PC-3 (cell line): ENCODE measurements around the gene CSMD2. TPM values are rescaled to one million over a fixed set of nuclear protein-coding genes. Genes with fewer than 3 reads are reported as not detected.

Experiments used
- ATAC-seq: fragments of 200-7000 bp; cut with Tn5 transposase; 2 replicates; pipeline ENCODE4 v1.9.1; 2020; ENCODE audit warnings: mild to moderate bottlenecking, moderate library complexity
- BruUV-seq: library from RNA; stranded (reverse); fragments of 400-500 nt; replicated peaks from 2 replicates; lab custom pipeline; 2021; lab: Mats Ljungman, UMichigan
- CTCF ChIA-PET: fragments of 300-600 bp; sonication (Branson Sonifier 250); formaldehyde crosslinking; loops from one replicate; lab custom pipeline; 2022; ENCODE audit warnings: antibody characterized with exemption; lab: Charles Lee
- POLR2A ChIA-PET: fragments of 300-600 bp; sonication (Branson Sonifier 250); formaldehyde crosslinking; loops from one replicate; lab custom pipeline; 2022; ENCODE audit warnings: antibody characterized with exemption; ENCODE audit not compliant: unreplicated experiment; lab: Charles Lee
- DNase-seq: peaks from one replicate; pipeline ENCODE4 v3.0.0-alpha.2; 2015
- H2AFZ ChIP-seq: fragments of 300-600 bp; sonication (generic); 2 replicates; pipeline ENCODE4 v1.6.0; 2016; ENCODE audit warnings: antibody characterized with exemption, low read length
- H3F3A ChIP-seq: fragments of 300-600 bp; sonication (generic); one replicate; pipeline ENCODE4 v1.6.0; 2017; ENCODE audit warnings: antibody characterized with exemption, low read length, control low read depth, mild to moderate bottlenecking; ENCODE audit not compliant: unreplicated experiment
- H3K27ac ChIP-seq: fragments of 300-600 bp; sonication (generic); 2 replicates; pipeline ENCODE4 v1.5.1; 2016; ENCODE audit warnings: mild to moderate bottlenecking, low read length
- H3K27me3 ChIP-seq: fragments of 300-600 bp; sonication (generic); 2 replicates; pipeline ENCODE4 v1.6.1; 2016; ENCODE audit warnings: low read length, mixed read lengths
- H3K36me3 ChIP-seq: fragments of 300-600 bp; sonication (generic); 2 replicates; pipeline ENCODE4 v1.6.1; 2016; ENCODE audit warnings: low read depth, mixed run types, low read length, mixed read lengths
- H3K4me1 ChIP-seq: fragments of 300-600 bp; sonication (generic); 2 replicates; pipeline ENCODE4 v1.5.1; 2016; ENCODE audit warnings: low read length; ENCODE audit not compliant: insufficient read depth
- H3K4me2 ChIP-seq: fragments of 300-600 bp; sonication (generic); 2 replicates; pipeline ENCODE4 v1.6.0; 2016; ENCODE audit warnings: low read length
- H3K4me3 ChIP-seq: fragments of 300-600 bp; sonication (generic); 2 replicates; pipeline ENCODE4 v1.5.1; 2016; ENCODE audit warnings: mild to moderate bottlenecking, low read length, mixed read lengths
- H3K79me2 ChIP-seq: fragments of 300-600 bp; sonication (generic); 2 replicates; pipeline ENCODE4 v1.6.1; 2017; ENCODE audit warnings: low read length, mixed read lengths
- H3K9ac ChIP-seq: fragments of 300-600 bp; sonication (generic); 2 replicates; pipeline ENCODE4 v1.6.0; 2016; ENCODE audit warnings: mild to moderate bottlenecking, low read length
- H3K9me2 ChIP-seq: fragments of 300-600 bp; sonication (generic); replicated peaks from 2 replicates; pipeline ENCODE4 v1.6.1; 2016; ENCODE audit warnings: mixed run types, low read length, mixed read lengths
- H3K9me3 ChIP-seq: fragments of 300-600 bp; sonication (generic); 2 replicates; pipeline ENCODE4 v1.6.1; 2016; ENCODE audit warnings: low read length, mixed read lengths
- H4K20me1 ChIP-seq: fragments of 300-600 bp; sonication (generic); 2 replicates; pipeline ENCODE4 v1.6.1; 2016; ENCODE audit warnings: low read length, mixed read lengths
- CTCF ChIP-seq: fragments of 300-600 bp; sonication (generic); conservative IDR thresholded peaks from 2 replicates; pipeline ENCODE4 v1.5.1; 2017; ENCODE audit warnings: antibody characterized with exemption, low read depth, mild to moderate bottlenecking, low read length
- EZH2 ChIP-seq: fragments of 300-600 bp; sonication (generic); IDR thresholded peaks from one replicate; pipeline ENCODE4 v1.6.1; 2017; ENCODE audit warnings: antibody characterized with exemption, mild to moderate bottlenecking, low read length; ENCODE audit not compliant: unreplicated experiment
- EZH2phosphoT487 ChIP-seq: fragments of 300-600 bp; sonication (generic); IDR thresholded peaks from 2 replicates; pipeline ENCODE4 v1.6.1; 2018; ENCODE audit warnings: mild to moderate bottlenecking, antibody characterized with exemption, low read length, borderline replicate concordance
- intact Hi-C: fragments of 100-400 bp; cut with micrococcal nuclease; formaldehyde crosslinking; loops from 2 replicates; pipeline ENCODE4 v1.9.0; 2023
- total RNA-seq: library from RNA; depleted of rRNA; stranded (reverse); fragments of >200 nt; gene quantifications from 2 replicates; pipeline ENCODE4 v1.2.3, GENCODE V29; 2014

CSMD2 gene
- total RNA-seq, 1 experiment from 2014 or later = not detected

DNA sequence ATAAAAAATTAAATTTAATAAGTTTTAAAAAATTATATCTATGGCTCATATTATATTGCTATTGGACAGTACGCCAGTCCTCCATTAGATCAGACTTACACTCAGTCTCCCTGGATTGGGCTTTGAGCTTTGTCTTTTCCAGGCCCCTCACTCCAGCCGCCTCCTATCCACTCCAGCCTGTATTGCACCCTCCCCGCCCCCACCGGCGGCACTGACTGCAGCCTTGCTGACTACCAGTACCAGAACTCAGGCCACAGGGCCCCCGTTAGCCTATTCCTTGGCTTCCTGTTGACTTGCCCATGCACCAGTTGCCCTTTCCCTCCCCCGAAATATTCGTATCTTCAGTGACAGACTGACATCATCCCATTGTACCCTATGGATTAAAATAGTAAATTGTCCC, 127.9 kb downstream of the CSMD2 start:
- intact Hi-C loops = no loop called here
- no peaks in the 10 kb centered on the region for H3K36me3 ChIP-seq
- no peaks in the 10 kb centered on the region for H3K27me3 ChIP-seq
- ChIA-PET CTCF (no interaction called here), POLR2A (no interaction called here)
- no peak for DNase-seq
- no peaks in the 10 kb centered on the region for H3F3A ChIP-seq
- no peak overlapping the region for H3K4me2 ChIP-seq
- TF ChIP-seq EZH2phosphoT487 = no peak
- no peak for TF ChIP-seq CTCF
- no peak for TF ChIP-seq EZH2
- no peaks in the 10 kb centered on the region for H3K9me3 ChIP-seq
- no peak for ATAC-seq
- no peak overlapping the region for H3K9ac ChIP-seq
- H3K9me2 ChIP-seq = no peaks in the 10 kb centered on the region
- H3K4me1 ChIP-seq = no peaks in the 10 kb centered on the region
- H4K20me1 ChIP-seq = no peaks in the 10 kb centered on the region
- no peak overlapping the region for H2AFZ ChIP-seq
- H3K79me2 ChIP-seq = no peaks in the 10 kb centered on the region
- no TSS peak for BruUV-seq
- no peak overlapping the region for H3K27ac ChIP-seq
- H3K4me3 ChIP-seq = no peak overlapping the region

DNA sequence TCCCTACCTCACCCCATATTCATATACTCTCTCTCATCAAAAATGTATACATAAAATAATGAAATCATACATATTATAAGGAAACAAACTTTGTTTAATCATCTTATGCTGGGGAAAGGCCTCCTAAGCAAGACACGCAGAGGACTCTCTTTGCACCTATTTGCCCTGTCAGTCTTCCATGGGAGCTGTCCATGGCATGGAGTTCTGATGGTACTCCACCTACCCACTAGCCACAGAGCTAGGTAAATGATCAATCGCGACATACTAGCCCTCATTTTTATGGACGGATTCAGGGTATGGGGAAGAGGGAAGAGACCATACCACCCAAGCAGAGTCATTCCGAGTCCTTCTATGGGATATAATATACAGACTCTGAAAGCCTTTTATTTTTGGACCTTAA, 131.0 kb downstream of the CSMD2 start:
- Histone ChIP-seq H3K79me2 (no peaks in the 10 kb centered on the region), H3K36me3 (no peaks in the 10 kb centered on the region), H3K27ac (no peak overlapping the region), H4K20me1 (no peaks in the 10 kb centered on the region), H3K27me3 (no peaks in the 10 kb centered on the region), H3K4me3 (no peak overlapping the region), H3K4me1 (no peaks in the 10 kb centered on the region), H3K4me2 (no peak overlapping the region), H3K9ac (no peak overlapping the region), H3K9me2 (no peaks in the 10 kb centered on the region), H3K9me3 (no peaks in the 10 kb centered on the region), H3F3A (no peaks in the 10 kb centered on the region), H2AFZ (no peak overlapping the region)
- ChIA-PET CTCF (no interaction called here), POLR2A (no interaction called here)
- ATAC-seq (no peak), DNase-seq (no peak)
- intact Hi-C loops = no loop called here
- BruUV-seq = no TSS peak
- no peak for TF ChIP-seq CTCF

- Histone ChIP-seq H3F3A (no peaks in the 10 kb centered on the region), H3K9me2 (no peaks in the 10 kb centered on the region), H3K79me2 (no peaks in the 10 kb centered on the region), H4K20me1 (no peaks in the 10 kb centered on the region), H3K36me3 (no peaks in the 10 kb centered on the region), H3K27me3 (0 out of 2 replicates have a peak, but pooled peaks cover 7% of the 10 kb centered on the region), H3K9ac (no peak overlapping the region), H3K9me3 (no peaks in the 10 kb centered on the region), H3K27ac (no peak overlapping the region), H3K4me1 (no peaks in the 10 kb centered on the region), H2AFZ (no peak overlapping the region), H3K4me3 (no peak overlapping the region), H3K4me2 (no peak overlapping the region)
- ChIA-PET CTCF (no interaction called here), POLR2A (no interaction called here)
- BruUV-seq = no TSS peak
- ATAC-seq (no peak), DNase-seq (no peak)
- no peak for TF ChIP-seq EZH2
- TF ChIP-seq EZH2phosphoT487 = no peak
- no peak for TF ChIP-seq CTCF
- intact Hi-C loops = no loop called here
Observed at GRCh38 chr1:34029954-34030353, 135.1 kb downstream of the CSMD2 start.
